Keratinocyte (primary cell): ENCODE results near the gene SAMD15.

Experiments used
- CTCF ChIP-seq, 3 experiments: IDR thresholded peaks in 1 of 3; conservative IDR thresholded peaks in 1 of 3; optimal IDR thresholded peaks in 1 of 3; 2 replicates in 2 of 3; 3 replicates in 1 of 3; pipeline versions ENCODE3 to v1.5.1; 2011; ENCODE audit warnings: low read length in 3 of 3, mild to moderate bottlenecking in 3 of 3, moderate library complexity in 2 of 3, control low read depth in 1 of 3, inconsistent platforms in 1 of 3; ENCODE audit not compliant: insufficient read depth in 2 of 3; ENCODE audit errors: extremely low read depth in 1 of 3
- EZH2 ChIP-seq: IDR thresholded peaks from one replicate; pipeline ENCODE4 v1.6.1; 2012; ENCODE audit warnings: inconsistent platforms, mild to moderate bottlenecking, low read length, moderate library complexity

- TF ChIP-seq EZH2, result no peak
- no peak for TF ChIP-seq CTCF (optimal IDR thresholded peaks at IDR 0.05 in 1 of 3, IDR thresholded peaks at IDR 0.05 in 1 of 3, conservative IDR thresholded peaks at IDR 0.05 in 1 of 3; ENCODE audit: extremely low read depth in 1 of 3, insufficient read depth in 2 of 3, low read length in 3 of 3)
These were observed 21.4 kb upstream of the SAMD15 start for GRCh38 chr14:77355811-77356210.
